Right atrium auricular region (tissue), 2 donors: ENCODE measurements around the gene RGS4. TPM values are rescaled to one million over a fixed set of nuclear protein-coding genes. Genes with fewer than 3 reads are reported as not detected.

ENCODE experiments used
- DNase-seq: peaks from one replicate; pipeline ENCODE4 v3.0.0-alpha.2; 2019; ENCODE audit warnings: low spot score
- H3K27ac ChIP-seq, 2 donors: fragments of 200-600 bp; sonication (generic); 1 replicate in 1 of 2; 2 replicates in 1 of 2; pipeline ENCODE4 v1.5.1; 2016 to 2019
- H3K27me3 ChIP-seq, 2 donors: fragments of 200-600 bp; sonication (generic); one replicate each; pipeline versions ENCODE4 v1.5.1 to v1.6.0; 2017 to 2019
- H3K36me3 ChIP-seq: fragments of 200-600 bp; sonication (generic); one replicate; pipeline ENCODE4 v1.5.1; 2016
- H3K4me1 ChIP-seq, 2 donors: fragments of 200-600 bp; sonication (generic); one replicate each; pipeline versions ENCODE4 v1.5.1 to v1.6.0; 2017 to 2019
- H3K4me3 ChIP-seq, 2 donors: fragments of 200-600 bp; sonication (generic); 1 replicate in 1 of 2; 2 replicates in 1 of 2; pipeline ENCODE4 v1.5.1; 2017 to 2019; ENCODE audit warnings: mild to moderate bottlenecking in 1 of 2, moderate library complexity in 1 of 2
- H3K9me3 ChIP-seq, 2 donors: fragments of 200-600 bp; sonication (generic); one replicate each; pipeline ENCODE4 v1.5.1; 2019
- CTCF ChIP-seq, 2 donors: fragments of 200-600 bp; sonication (generic); IDR thresholded peaks; one replicate each; pipeline ENCODE4 v1.5.1; 2019; ENCODE audit warnings: antibody characterized with exemption in 2 of 2
- total RNA-seq, 2 donors: library from RNA; depleted of rRNA; stranded (reverse); fragments of >200 nt; gene quantifications; one replicate each; pipeline ENCODE4 v1.1.0, GENCODE V29; 2016

The RGS4 gene
- total RNA-seq, 2 donors from 2014 or later = 1.5 to 5.0 TPM

- H3K9me3 ChIP-seq = no peaks in the 10 kb centered on the region
- no peak overlapping the region for H3K4me3 ChIP-seq
- TF ChIP-seq CTCF (IDR thresholded peaks at IDR 0.05) = no peak
- DNase-seq = no peak
- H3K4me1 ChIP-seq = no peaks in the 10 kb centered on the region
- no peak overlapping the region for H3K27ac ChIP-seq
- H3K27me3 ChIP-seq = no peaks in the 10 kb centered on the region
- H3K36me3 ChIP-seq = no peaks in the 10 kb centered on the region
Measured at GRCh38 chr1:163104385-163105099, 35.4 kb downstream of the RGS4 start.

DNA sequence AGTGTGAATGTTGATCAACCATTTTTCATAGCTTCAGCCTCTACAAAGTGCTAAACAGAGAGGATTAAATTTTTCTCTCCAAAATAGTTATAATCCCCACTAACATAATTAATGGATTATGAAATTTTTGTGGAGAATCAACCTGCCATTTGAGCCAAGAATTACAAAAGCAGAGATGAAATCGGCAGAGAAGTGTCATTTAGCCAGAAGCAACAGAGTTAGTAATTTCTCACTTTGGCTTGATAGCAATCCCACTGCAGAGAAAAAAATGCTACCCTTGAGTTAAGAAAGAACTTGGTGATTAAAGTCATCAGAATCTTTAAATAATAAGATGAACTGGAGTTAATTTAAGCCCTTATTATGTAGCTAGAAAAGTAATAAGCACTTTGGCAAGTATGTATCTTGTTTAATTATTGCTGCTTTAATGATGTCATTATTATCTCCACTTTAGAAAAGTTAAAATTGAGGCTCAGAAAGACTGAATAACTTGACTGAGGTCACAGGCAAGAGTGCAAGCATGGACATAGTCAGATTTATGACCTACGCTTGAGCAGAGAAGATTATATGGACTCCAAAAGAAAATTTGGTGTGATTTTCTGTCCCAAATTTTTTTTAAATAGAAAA, 37.3 kb downstream of the RGS4 start:
- Histone ChIP-seq H3K27ac (no peak overlapping the region), H3K9me3 (no peaks in the 10 kb centered on the region), H3K4me1 (no peaks in the 10 kb centered on the region), H3K27me3 (no peaks in the 10 kb centered on the region), H3K4me3 (no peak overlapping the region), H3K36me3 (no peaks in the 10 kb centered on the region)
- no peak for DNase-seq
- no peak for TF ChIP-seq CTCF (IDR thresholded peaks at IDR 0.05)

GRCh38 chr1:163107655-163108054, 38.5 kb downstream of the RGS4 start:
- Histone ChIP-seq H3K9me3 (no peaks in the 10 kb centered on the region), H3K36me3 (no peaks in the 10 kb centered on the region), H3K27me3 (no peaks in the 10 kb centered on the region), H3K27ac (no peak overlapping the region), H3K4me3 (no peak overlapping the region), H3K4me1 (no peaks in the 10 kb centered on the region)
- no peak for DNase-seq
- no peak for TF ChIP-seq CTCF (IDR thresholded peaks at IDR 0.05)

- no peak for DNase-seq
- no peak overlapping the region for H3K27ac ChIP-seq
- no peaks in the 10 kb centered on the region for H3K36me3 ChIP-seq
- H3K4me1 ChIP-seq = no peaks in the 10 kb centered on the region
- TF ChIP-seq CTCF (IDR thresholded peaks at IDR 0.05) = no peak
- H3K9me3 ChIP-seq = no peaks in the 10 kb centered on the region
- no peaks in the 10 kb centered on the region for H3K27me3 ChIP-seq
- no peak overlapping the region for H3K4me3 ChIP-seq
Measured at GRCh38 chr1:163115887-163116286, 46.7 kb downstream of the RGS4 start.

- Histone ChIP-seq H3K36me3 (no peaks in the 10 kb centered on the region), H3K4me1 (no peaks in the 10 kb centered on the region), H3K27me3 (no peaks in the 10 kb centered on the region), H3K4me3 (no peak overlapping the region), H3K9me3 (no peaks in the 10 kb centered on the region), H3K27ac (no peak overlapping the region)
- no peak for DNase-seq
- TF ChIP-seq CTCF (IDR thresholded peaks at IDR 0.05) = no peak
Measured at GRCh38 chr1:163119707-163120106, 50.5 kb downstream of the RGS4 start.
